Lower leg skin (tissue), 3 donors: ENCODE data around the gene KLHL14.

Source experiments
- POLR2A ChIP-seq, 2 donors: fragments of 450-650 bp; IDR thresholded peaks; one replicate each; pipeline ENCODE4 v1.6.1; 2016 to 2017; ENCODE audit warnings: antibody characterized with exemption in 2 of 2, mild to moderate bottlenecking in 1 of 2, moderate library complexity in 1 of 2
- TF ChIP-seq, protein P1 (sequence below), 3 donors: fragments of 450-650 bp; IDR thresholded peaks; one replicate each; pipeline ENCODE4 v1.5.1; 2016; ENCODE audit warnings: antibody characterized with exemption in 3 of 3, mild to moderate bottlenecking in 3 of 3, moderate library complexity in 2 of 3

GRCh38 chr18:32677578-32677977 lies 95.2 kb downstream of the KLHL14 start:
- TF ChIP-seq, protein P1, sequence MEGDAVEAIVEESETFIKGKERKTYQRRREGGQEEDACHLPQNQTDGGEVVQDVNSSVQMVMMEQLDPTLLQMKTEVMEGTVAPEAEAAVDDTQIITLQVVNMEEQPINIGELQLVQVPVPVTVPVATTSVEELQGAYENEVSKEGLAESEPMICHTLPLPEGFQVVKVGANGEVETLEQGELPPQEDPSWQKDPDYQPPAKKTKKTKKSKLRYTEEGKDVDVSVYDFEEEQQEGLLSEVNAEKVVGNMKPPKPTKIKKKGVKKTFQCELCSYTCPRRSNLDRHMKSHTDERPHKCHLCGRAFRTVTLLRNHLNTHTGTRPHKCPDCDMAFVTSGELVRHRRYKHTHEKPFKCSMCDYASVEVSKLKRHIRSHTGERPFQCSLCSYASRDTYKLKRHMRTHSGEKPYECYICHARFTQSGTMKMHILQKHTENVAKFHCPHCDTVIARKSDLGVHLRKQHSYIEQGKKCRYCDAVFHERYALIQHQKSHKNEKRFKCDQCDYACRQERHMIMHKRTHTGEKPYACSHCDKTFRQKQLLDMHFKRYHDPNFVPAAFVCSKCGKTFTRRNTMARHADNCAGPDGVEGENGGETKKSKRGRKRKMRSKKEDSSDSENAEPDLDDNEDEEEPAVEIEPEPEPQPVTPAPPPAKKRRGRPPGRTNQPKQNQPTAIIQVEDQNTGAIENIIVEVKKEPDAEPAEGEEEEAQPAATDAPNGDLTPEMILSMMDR (IDR thresholded peaks at IDR 0.05): no peak
- TF ChIP-seq POLR2A (IDR thresholded peaks at IDR 0.05): no peak
